Stomach smooth muscle (tissue), 2 donors: ENCODE results near the gene IGF2R.

Source experiments
- H3K27ac ChIP-seq: one replicate; pipeline ENCODE4 v1.7.0; 2013; ENCODE audit warnings: mild to moderate bottlenecking, low read length, inconsistent platforms
- H3K27me3 ChIP-seq, 2 donors: one replicate each; pipeline ENCODE4 v1.7.0; 2013; ENCODE audit warnings: low read length in 2 of 2; ENCODE audit not compliant: insufficient read depth in 2 of 2, control insufficient read depth in 1 of 2
- H3K36me3 ChIP-seq, 2 donors: one replicate each; pipeline ENCODE4 v1.7.0; 2013; ENCODE audit warnings: low read length in 2 of 2; ENCODE audit not compliant: control insufficient read depth in 2 of 2, insufficient read depth in 2 of 2
- H3K4me1 ChIP-seq: one replicate; pipeline ENCODE4 v1.7.0; 2013; ENCODE audit warnings: low read length; ENCODE audit not compliant: control insufficient read depth, insufficient read depth
- H3K4me3 ChIP-seq, 2 donors: one replicate each; pipeline ENCODE4 v1.7.0; 2013; ENCODE audit warnings: low read length in 2 of 2
- H3K9ac ChIP-seq, 2 donors: one replicate each; pipeline ENCODE4 v1.7.0; 2013; ENCODE audit warnings: low read length in 2 of 2, mild to moderate bottlenecking in 1 of 2
- H3K9me3 ChIP-seq, 2 donors: one replicate each; pipeline ENCODE4 v1.7.0; 2013; ENCODE audit warnings: low read length in 2 of 2; ENCODE audit not compliant: control insufficient read depth in 2 of 2
- donor health status: healthy.
- donor health status: Pancreatic carcinoma.

IGF2R gene

GRCh38 chr6:160127270-160128124, 158.6 kb downstream of the IGF2R start:
- Histone ChIP-seq H3K27me3 (peaks cover 0 to 3% of the 10 kb centered on the region in 2 donors), H3K4me1 (no peaks in the 10 kb centered on the region), H3K9ac (no peak overlapping the region), H3K27ac (no peak overlapping the region), H3K4me3 (no peak overlapping the region), H3K36me3 (no peaks in the 10 kb centered on the region), H3K9me3 (no peaks in the 10 kb centered on the region)

DNA sequence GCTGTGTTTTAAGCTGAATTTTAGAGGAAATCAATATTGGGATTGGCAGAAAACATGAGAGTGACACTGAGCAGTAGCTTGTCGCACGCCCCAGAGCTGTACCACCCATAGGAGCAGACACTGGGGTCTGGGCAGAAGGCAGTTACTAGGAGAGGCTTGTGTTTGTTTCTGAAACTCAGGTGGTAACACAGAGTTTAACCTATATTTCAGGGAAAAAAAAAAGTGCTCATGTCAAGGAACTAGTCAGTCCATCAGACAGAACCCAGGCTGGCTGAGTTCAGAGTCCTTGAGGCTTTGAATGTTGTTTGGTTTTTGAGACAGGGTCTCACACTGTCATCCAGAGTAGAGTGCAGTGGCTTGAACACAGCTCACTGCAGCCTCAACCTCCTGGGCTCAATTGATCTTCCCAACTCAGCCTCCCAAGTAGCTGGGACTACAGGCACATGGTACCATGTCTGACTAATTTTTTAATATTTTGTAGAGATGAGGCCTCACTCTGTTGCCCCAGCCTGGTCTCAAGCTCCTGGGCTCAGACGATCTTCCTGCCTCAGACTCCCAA, 159.3 kb downstream of the IGF2R start:
- H3K9me3 ChIP-seq = no peaks in the 10 kb centered on the region

DNA sequence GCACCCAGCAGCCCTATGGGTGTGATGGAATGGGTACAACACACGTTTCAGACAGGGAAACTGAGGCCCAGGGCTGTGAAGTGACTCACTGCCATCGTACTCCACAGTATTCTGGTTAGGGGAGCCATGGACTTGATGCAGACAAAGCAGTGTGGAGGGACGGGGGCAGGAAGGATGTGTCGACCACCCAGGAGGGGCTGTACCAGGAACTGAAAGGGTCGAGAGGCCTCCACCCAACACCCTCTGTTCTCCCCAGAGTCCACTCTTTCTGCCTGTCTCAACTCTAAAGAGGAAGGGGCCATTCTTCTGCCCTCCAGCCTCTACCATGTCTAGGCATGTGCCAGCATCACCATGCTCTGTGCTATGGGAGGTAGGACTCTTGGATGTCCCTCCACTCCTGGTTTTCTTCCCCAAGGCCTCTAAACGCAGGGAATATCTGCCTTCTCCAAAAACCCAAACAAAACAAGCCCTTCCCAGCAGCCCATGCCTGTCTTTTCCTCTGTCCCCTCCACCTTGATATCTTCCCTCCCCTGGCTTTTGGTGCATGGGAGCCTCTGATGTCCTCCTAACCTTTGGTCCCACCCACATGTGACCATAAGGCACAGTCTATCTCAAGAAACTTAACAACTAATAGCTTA, 160.1 kb downstream of the IGF2R start:
- Histone ChIP-seq H3K36me3 (no peaks in the 10 kb centered on the region), H3K9me3 (no peaks in the 10 kb centered on the region), H3K27ac (no peak overlapping the region), H3K4me3 (no peak overlapping the region), H3K4me1 (no peaks in the 10 kb centered on the region), H3K9ac (no peak overlapping the region), H3K27me3 (no peaks in the 10 kb centered on the region)

More for the DNA sequence above, 159.3 kb downstream of the IGF2R start:
- H3K4me1 ChIP-seq = no peaks in the 10 kb centered on the region
- H3K4me3 ChIP-seq = no peak overlapping the region
- H3K27me3 ChIP-seq = peaks cover 0 to 3% of the 10 kb centered on the region in 2 donors
- no peak overlapping the region for H3K9ac ChIP-seq
- no peaks in the 10 kb centered on the region for H3K36me3 ChIP-seq
- no peak overlapping the region for H3K27ac ChIP-seq

DNA sequence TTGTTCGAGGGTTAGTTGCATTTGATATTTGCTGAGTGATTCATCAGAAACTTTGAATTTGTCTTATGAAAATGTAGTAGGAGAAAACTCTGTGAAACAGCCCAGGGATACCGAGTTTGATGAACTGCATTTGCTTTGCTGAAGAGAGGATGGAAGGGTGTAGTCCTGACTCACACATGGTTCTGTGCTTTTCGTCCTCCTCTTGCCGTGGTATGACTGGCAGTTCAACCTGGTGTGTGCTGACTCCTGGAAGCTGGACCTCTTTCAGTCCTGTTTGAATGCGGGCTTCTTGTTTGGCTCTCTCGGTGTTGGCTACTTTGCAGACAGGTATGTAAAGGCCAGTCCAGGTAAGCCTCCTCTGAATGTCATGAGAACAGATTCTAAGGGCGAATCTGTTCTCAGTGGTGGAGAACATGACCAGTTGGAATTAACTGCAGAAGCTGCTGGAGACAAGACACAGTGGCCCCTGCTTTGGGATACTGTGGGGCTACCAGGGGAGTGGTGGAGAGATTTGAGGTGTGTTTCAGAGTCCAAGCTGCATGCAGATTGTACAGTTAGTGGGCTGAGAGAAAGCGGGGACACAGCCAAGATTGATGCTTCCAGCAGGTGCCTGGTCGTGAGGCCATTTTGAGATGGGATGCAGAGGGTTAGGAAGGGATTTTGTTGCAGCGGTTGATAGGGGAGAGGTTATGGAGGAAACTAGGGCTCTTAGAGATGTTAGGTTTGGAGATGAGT, 161.2 kb downstream of the IGF2R start:
- Histone ChIP-seq H3K9me3 (no peaks in the 10 kb centered on the region), H3K4me3 (no peak overlapping the region), H3K4me1 (no peaks in the 10 kb centered on the region), H3K36me3 (no peaks in the 10 kb centered on the region), H3K27me3 (no peaks in the 10 kb centered on the region), H3K27ac (no peak overlapping the region), H3K9ac (no peak overlapping the region)

GRCh38 chr6:160130729-160131484, 162.0 kb downstream of the IGF2R start:
- H3K27ac ChIP-seq = no peak overlapping the region
- H3K4me1 ChIP-seq = no peaks in the 10 kb centered on the region
- no peak overlapping the region for H3K4me3 ChIP-seq
- no peaks in the 10 kb centered on the region for H3K27me3 ChIP-seq
- no peaks in the 10 kb centered on the region for H3K9me3 ChIP-seq
- no peaks in the 10 kb centered on the region for H3K36me3 ChIP-seq
- no peak overlapping the region for H3K9ac ChIP-seq

- Histone ChIP-seq H3K4me3 (no peak overlapping the region), H3K9ac (no peak overlapping the region), H3K4me1 (no peaks in the 10 kb centered on the region), H3K9me3 (no peaks in the 10 kb centered on the region), H3K27me3 (no peaks in the 10 kb centered on the region), H3K27ac (no peak overlapping the region), H3K36me3 (no peaks in the 10 kb centered on the region)
Measured at GRCh38 chr6:160131636-160132296, 162.9 kb downstream of the IGF2R start.

DNA sequence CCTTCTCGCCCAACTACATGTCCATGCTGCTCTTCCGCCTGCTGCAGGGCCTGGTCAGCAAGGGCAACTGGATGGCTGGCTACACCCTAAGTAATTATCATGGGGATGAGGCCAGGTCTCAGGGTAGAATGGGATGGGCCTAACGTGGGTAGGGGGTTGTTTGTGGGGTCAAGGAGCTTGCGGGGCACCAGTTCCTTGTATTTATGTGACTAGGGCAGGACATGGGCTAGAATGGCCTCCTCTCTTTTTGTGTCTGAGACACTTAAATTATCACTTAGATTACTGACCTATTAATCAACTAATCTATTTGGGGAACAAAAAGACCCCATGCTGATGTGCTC, 163.4 kb downstream of the IGF2R start:
- H3K27ac ChIP-seq = no peak overlapping the region
- H3K9ac ChIP-seq = no peak overlapping the region
- no peaks in the 10 kb centered on the region for H3K36me3 ChIP-seq
- H3K4me1 ChIP-seq = no peaks in the 10 kb centered on the region
- no peaks in the 10 kb centered on the region for H3K27me3 ChIP-seq
- H3K4me3 ChIP-seq = no peak overlapping the region
- no peaks in the 10 kb centered on the region for H3K9me3 ChIP-seq

- Histone ChIP-seq H3K27ac (no peak overlapping the region), H3K36me3 (no peaks in the 10 kb centered on the region), H3K4me1 (peaks cover 2% of the 10 kb centered on the region), H3K9me3 (no peaks in the 10 kb centered on the region), H3K9ac (no peak overlapping the region), H3K4me3 (no peak overlapping the region), H3K27me3 (no peaks in the 10 kb centered on the region)
Measured at GRCh38 chr6:160132776-160133338, 164.0 kb downstream of the IGF2R start.

DNA sequence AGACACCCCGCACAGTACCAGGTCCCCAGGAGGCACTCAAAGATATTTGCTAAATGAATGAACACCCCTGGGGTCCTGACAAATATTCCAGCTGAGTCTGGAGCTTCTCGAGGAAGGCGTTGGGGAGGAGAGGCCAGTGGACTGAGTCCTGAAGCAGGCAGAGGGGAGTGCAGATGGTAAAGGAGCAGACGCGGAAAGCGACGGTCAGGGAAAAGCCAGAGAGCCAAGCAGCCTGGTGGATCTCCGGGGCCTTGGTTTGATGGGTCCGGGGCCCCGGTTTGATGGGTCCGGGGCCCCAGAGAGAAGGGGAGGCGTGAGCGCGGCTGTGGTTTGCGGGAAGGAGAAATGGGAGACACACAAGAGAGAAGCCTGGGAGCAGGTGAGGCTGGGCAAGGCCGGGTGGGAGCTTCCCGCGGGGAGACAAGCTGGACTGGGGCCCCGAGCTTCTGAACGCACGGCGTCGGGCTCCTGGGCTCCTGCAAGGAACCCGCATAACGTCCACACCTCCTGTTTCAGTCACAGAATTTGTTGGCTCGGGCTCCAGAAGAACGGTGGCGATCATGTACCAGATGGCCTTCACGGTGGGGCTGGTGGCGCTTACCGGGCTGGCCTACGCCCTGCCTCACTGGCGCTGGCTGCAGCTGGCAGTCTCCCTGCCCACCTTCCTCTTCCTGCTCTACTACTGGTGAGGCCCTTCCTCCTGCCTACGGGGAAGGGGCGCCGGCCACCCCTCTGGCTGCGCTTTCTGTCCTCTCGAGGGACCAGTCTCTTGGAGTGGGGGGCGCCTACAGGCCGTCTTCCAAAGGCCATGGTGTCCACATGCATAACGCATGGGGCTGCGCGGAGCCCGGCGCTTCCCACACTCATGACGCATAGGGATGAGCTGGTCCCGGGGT, 164.8 kb downstream of the IGF2R start:
- no peak overlapping the region for H3K27ac ChIP-seq
- no peaks in the 10 kb centered on the region for H3K36me3 ChIP-seq
- H3K4me1 ChIP-seq = peaks cover 8% of the 10 kb centered on the region
- no peak overlapping the region for H3K4me3 ChIP-seq
- no peaks in the 10 kb centered on the region for H3K9me3 ChIP-seq
- H3K9ac ChIP-seq = no peak overlapping the region
- H3K27me3 ChIP-seq = no peaks in the 10 kb centered on the region
